Activated CD4-positive, alpha-beta T cell treated with anti-CD3 and anti-CD28 coated beads, Interleukin-2, amount 50 U/mL, for 48 hours (primary cell): ENCODE results near the gene SRD5A2.
A peak's percentile ranks its signal among the peaks of the same experiment; 100 is the strongest.
"Not testable (repeated sequence)": the region's sequence is repeated elsewhere in the genome, so short reads cannot be mapped to it uniquely, and the experiment has no call there.

Experiments
- DNase-seq, 2 experiments: peaks; one replicate each; pipeline ENCODE4 v3.0.0-alpha.2; 2020

The SRD5A2 gene

DNA sequence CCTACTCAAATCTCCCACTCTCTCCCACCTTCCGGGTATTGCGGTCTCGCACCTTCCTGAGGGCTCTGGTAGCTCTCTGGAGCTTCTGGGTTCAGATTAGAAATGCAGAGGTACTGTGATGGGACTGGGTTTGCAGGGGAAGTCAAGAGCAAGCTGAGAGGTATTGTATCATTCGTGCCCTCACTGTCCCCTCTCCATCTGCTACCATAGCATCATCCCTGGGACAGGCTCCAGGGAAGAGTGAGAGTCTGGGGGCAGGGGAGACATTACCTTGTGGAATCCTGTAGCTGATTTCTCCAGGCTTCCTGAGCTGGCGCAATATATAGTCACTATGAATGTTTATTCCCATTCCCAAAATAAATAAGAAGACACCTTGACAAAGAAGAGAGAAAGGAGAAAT is 49.6 kb downstream of the SRD5A2 start:
- no peak for DNase-seq

DNA sequence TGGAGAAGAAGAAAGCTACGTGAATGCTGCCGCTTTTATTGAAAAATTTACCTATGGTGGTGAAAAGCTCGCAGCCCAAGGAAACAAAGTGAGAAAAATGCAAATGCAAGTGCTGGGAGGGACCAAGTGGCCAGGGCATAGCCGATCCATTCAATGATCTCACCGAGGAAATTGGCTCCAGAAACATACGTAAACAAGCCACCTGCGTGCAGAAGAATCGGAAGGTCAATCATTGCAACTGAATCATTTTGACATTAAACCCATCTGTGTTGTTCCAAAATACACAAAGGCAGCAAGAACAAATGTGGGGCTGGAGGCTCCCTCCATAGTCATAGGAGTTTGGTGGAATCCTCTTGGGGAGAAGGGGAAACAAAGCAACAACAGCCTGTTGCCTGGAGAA is 51.5 kb downstream of the SRD5A2 start:
- DNase-seq, result no peak

DNA sequence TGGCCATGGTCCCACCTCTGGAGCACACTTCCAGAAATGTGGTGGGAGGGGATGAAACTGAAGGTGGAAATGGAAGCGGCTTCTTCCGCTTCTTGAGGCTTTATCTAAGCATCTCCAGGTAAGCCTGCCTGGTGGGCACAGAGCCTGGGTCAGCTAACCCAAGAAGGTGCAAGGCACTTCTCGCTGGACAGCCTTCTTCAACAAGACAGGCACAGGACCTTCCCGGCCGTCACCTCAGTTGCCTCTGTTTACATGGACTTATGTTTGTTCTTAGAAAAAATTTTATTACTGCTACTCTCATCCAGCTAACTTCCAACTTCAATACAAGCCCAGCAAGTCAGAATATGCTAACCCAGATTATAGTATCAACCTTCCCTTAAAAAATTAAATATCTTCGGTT is 51.9 kb downstream of the SRD5A2 start:
- DNase-seq, result no peak

DNA sequence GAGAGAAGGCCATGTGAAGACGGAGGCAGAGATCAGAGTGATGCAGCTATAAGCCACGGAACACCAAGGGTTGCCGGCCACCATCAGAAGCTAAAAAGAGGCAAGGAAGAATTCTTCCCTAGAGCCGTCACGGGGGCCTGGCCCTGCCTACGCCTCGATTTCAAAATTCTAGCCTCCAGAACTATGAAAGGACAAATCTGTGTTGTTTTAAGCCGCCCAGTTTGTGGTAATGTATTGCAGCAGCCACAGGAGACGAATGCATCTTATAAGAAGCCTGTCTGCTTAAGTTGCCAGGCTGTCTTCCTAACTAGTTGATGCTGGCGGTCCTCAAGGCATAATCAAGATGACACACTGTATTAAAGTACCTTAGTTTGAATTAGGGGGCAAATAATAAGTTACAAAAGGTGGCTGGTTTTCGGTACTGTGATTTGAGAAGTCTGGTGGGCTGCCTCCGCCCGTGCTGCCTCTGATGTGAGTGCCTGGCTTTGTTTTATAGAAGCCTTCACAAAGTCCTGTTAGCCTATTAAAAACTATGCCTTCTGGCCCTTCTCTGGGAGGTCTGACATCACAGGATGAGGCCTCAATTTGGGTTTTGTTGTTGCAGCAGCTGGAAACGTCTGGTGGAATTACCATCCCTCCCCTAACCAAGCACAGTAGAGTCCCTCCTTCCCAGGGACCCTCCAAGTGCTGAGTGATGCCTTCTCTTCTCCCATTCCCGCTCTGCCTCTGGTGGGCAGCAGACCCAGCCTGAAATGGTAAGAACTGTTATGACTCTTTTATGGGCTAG is 53.6 kb downstream of the SRD5A2 start:
- no peak for DNase-seq

DNA sequence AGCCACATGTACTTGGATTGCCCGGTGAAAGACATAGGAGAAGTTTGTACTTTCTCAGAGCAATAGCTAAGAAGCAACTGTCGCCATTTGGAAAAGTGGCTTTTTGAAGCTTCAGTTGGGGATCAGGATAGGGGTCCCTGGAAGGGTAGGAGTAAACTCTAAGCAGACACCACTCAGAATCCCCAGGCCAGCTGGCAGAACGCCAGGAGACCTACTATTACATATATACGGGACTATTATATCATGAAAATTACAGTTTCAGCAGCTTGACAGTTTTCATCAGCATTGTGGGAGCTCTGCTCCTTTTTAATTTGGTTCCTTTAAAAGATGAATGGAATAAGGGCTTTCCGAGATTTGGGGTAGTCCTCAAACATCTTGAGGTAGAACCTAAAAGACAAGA is 54.9 kb downstream of the SRD5A2 start:
- DNase-seq, result no peak

DNA sequence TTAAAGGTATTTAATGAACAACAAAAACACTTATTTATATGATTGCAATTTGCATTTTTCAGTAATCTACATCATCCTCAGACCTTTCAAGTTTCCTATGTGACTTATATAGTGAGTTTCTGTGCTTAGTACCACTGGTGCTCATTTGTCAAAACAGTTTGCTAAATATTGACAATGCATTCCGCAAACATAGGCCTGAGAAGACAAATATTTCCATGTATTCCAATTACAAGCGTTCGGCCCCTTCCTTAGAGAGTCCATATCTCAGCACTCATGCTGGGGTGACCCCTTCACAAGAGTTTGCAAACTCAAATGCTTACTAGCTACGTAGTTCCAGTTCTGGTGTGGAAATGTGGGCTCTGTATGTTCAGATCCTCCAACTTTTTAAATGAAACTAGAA is 56.1 kb downstream of the SRD5A2 start:
- no peak for DNase-seq

DNA sequence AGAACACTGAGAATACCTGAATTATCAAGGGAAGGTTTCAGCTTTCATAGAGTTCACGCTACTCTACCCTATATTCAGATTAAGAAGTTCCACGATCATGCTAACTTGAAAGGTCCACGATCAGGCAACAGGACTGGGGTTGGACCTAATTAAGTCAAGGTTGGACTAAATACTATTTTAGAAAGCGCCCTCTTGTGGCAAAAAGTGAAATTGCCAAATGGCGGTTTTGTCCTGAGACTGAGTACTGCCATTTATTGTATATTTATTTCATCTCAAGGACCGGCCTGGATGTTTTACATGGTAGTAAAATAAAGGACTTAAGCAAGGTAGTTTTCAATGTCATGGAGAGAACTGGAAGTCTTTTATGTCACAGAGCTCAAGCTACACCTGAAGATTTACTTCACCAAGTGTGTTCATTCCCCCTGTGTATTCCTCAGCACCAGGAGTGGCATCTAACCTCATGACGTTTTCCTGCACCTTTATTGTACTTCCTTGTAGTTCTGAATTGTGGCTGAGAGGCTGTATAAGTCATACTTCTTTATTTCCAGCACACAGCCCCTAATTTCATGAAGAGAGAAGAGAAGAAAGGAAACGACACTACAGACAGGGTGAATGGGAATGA is 56.8 kb downstream of the SRD5A2 start:
- DNase-seq, result peak; percentile 59 to 71

DNA sequence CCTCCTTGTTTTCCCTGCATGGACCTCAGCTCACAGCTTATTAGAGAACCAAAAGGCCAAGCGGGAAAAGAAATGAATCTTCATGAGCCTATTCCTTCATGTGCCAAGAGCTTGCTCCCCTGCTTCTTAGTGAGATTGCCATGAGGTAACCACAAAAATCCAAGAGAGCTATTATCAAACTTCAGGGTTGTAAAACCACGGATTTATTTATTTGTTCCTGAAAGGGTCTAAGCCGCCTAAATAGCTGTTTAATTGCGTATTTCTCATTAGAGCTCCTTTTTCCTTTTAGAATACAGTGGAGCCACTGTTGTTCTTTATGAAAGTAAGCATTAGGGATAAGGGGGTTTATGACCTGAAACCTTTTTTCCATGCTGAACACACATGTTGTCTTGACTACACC is 58.0 kb downstream of the SRD5A2 start:
- DNase-seq, result no peak

DNA sequence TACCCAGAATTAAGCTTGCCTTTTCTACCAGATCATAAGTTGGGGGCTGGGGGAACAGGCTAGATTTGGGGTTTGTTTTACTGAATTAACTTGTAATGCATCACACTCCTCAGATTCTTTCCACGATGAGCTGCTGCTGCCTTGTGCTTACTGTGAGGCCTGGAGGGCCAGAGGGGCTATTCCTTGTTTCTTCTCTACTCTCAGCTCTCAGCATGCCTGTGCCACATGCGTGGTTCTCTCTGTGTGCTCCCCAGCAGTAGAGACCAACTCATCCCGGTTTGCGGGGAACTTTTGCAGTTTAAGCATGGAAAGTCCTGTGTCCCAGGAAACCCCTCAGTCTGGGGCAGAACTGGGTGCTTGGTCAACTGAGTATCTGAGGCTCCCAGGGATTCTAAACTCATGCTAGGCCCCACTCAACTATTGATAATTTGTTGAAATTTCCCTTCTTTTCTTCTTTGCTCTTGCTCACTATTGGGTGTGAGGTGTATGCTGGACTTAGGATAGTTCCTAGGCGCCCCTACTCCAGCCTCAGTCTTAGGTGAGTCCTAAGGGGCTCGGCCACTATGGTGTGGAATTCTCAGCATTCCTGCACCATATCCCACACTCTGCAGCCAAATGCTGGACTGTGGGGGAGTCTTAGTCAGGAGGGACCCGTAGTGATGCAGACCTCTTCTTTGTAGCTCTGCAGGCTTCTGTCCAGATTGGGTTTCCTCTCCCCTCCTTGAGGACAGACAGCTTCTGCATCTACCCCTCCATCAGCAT is 63.1 kb downstream of the SRD5A2 start:
- no peak for DNase-seq

DNA sequence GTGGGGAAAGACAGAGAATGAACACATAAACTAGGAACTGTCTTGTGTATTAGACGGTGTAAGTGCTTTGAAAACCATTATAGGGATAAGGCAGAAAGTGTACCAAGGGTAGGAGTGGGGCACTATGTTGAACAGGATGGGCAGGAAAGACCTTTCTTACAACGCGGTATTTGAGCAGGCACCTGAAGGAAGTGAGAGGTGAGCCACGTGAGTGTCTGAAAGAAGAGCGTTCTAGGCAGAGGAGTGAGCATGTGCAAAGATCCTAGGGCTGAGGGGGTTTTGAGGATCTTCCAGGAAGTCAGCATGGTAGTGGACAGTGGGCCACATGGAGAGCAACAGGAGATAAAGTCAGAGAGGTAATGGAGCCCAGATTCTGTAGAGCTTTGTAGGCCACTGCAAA is 65.2 kb downstream of the SRD5A2 start:
- no peak for DNase-seq

DNA sequence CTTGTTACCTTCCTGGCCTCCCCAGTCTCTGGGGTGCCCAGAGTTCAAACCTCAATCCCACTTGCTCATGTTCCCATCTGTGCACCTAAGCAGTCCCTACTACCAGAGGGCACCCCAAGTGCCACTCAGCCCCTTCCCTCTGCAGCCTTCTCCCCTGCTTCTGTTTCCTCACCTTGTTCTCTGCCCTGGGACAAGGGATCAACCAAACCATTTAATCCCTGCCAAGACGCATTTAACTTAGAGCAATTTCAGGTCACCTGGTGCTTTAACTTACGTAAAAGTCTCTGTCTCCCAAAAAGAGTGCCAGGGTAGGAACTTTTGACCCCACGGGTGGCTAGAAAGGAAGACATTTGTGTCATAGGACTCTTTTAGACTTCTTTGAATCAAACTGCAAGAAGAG is 67.2 kb downstream of the SRD5A2 start:
- no peak for DNase-seq

DNA sequence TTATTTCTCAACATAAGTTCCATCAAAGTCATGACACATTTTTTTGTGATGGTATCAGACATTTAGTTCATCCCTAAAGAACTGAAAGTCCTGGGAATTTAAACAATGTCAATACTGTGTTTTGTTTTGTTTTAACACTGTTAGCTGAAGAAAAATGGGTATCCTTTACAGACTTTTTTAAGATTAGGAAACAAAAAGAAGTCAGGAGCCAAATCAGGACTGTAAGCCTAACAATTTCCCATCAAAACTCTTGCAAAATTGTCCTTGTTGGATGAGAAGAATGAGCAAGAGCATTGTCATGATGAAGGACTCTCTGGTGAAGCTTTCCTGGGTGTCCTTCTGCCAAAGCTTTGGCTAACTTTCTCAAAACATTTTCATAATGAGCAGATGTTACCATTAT is 69.4 kb downstream of the SRD5A2 start:
- no peak for DNase-seq

DNA sequence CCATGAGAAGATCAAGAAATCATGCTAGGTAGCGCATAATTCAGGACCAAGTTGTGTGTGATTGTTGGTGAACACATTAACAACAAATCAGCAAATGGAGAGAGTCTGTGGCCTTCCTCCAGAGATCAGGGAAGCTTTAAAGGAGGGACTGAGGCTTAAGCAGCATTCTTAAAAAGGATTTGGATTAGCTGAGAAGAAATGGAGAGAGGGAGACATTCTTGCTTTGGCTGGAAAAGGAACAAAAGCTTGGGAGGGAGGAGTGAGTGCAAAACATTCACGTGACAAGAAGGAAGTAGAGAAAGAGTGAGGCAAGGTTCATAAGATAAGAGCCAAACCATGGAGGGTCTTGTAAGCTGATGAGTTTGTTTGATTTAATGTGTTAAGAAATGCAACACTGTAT is 75.6 kb downstream of the SRD5A2 start:
- DNase-seq, result no peak

DNA sequence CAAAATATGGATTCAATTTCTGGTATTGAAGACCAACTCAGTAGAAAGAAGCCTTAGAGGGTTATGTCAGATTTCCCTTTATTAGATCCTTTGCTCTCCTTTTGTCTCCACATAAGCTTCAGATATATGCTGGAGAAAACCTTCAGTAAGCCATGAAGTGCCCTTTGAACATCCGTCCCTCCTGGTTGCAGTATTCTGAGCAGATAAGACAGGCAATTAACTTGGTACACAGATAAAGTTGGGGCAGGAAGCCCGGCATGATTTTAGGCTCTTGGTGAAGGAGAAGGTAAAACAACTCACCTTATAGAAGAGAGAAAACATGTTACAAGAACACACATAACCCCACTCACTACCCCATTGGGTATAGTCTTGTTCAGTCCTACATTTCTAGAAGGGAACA is 76.4 kb downstream of the SRD5A2 start:
- no peak for DNase-seq

DNA sequence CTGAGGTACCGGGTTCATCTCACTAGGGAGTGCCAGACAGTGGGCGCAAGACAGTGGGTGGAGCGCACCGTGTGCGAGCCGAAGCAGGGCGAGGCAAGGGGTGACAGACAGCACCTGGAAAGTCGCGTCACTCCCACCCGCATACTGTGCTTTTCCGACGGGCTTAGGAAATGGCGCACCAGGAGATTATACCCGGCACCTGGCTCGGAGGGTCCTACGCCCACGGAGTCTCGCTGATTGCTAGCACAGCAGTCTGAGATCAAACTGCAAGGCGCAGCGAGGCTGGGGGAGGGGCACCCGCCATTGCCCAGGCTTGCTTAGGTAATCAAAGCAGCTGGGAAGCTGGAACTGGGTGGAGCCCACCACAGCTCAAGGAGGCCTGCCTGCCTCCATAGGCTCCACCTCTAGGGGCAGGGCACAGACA is 84.3 kb downstream of the SRD5A2 start:
- DNase-seq, result not testable (repeated sequence)

DNA sequence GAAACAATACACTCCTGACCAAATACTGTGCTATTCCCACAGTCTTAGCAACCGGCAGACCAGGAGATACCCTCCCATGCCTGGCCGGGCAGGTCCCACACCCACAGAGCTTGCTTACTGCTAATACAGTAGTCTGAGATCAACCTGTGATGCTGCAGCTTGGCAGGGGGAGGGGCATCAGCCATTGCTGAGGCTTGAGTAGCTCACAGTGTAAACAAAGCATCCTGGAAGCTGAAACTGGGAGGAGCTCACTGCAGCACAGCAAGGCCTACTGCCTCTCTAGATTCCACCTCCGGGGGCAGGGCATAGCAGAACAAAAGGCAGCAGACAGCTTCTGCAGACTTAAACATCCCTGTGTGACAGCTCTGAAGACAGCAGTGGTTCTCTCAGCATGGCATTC is 91.4 kb downstream of the SRD5A2 start:
- DNase-seq, result not testable (repeated sequence)

DNA sequence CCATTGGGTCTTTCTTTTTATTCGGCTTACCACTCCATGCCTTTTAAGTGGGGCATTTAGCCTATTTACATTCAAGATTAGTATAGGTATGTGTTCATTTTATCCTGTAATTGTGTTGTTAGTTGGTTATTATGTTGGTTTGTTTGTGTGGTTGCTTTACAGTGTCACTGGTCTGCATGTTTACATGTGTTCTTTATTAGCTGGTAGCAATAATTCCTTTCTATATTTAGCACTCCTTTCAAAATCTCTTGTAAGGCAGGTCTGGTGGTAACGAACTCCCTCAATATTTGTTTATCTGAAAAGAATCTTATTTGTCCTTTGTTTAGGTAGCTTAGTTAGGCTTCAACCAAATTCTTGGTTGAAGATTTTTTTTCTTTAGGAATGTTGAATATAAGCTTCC is 97.5 kb downstream of the SRD5A2 start:
- no peak for DNase-seq

DNA sequence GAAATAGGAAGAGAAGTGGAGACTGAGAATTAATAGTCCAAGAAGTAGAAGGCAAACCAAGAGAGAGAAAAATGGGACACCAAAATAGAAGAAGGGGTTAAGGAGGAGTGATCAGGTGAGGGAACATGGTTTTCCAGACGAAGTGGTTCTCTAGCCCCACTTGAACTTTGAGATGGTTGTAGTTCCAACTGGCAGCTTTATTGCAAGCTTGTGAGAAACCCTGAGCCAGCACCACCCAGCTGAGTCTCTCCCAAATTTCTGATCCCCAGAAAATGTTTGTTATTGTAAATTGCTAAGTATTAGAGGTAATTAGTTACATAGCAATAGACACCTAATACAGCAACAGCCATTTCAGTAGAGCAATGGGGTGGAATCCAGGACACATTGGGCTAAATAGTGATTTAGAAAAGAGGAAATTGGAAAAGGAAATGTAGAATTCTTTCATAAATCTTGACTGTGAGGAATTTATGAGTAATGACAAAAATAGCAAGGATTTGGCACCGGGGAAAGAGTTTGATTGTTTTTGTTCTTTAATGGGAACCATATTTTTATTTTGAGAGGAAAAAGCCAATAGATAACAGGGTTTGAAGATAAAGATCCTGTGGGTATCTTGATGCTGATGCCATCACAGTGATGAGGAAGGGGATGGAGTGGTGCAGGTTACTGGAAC is 104.1 kb downstream of the SRD5A2 start:
- no peak for DNase-seq

DNA sequence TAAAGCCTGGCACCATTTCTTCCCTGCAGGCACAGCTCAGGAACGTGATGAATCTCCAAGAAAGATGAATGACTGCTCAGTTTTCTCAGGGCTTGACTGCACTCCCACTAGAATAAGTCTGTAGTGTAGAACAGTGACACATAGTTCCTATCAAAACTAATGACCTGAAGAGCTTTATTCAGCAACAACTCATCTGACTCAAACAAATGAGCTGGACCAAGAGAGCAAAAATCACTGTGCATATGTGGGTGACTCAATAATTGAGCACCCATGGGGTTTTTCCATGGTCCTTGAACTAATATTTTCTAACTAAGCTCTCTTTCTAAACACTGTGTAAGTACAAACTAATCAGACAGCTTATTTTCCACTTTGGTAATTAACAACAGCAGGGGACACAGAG is 105.0 kb downstream of the SRD5A2 start:
- no peak for DNase-seq

DNA sequence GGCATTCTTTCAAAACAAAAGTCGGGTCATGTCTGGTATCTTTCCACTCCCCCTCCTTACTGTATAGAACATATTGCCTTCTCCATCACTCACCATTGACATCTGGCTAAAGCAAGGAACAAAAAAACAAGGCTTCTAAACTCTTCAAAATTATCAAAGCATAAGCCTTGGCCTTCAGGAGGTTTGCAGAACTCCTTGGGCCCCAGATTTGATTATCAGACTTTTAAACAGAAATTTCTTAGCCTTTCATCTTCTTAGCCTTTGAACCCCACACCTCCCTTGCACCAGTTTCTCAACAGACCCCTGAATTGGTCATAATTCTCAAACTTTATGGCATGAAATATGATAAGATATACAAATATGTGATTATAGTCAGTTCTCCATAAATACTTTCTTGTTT is 106.4 kb downstream of the SRD5A2 start:
- no peak for DNase-seq
